Measurements from ENCODE around the gene LRP2. TPM values are rescaled to one million over a fixed set of nuclear protein-coding genes. Genes with fewer than 3 reads are reported as not detected.

The LRP2 gene
- polyA plus RNA-seq, 3 donors: not detected

- Histone ChIP-seq H3K9me3 (replicated peaks in 1 of 2; ENCODE audit: control insufficient read depth in 1 of 2, insufficient read depth in 1 of 2, low read length in 2 of 2) (no peaks in the 10 kb centered on the region), H4K20me1 (ENCODE audit: insufficient read depth, low read length) (no peaks in the 10 kb centered on the region), H3K4me1 (ENCODE audit: control insufficient read depth in 1 of 2, insufficient read depth in 2 of 2, low read length in 2 of 2) (no peaks in the 10 kb centered on the region), H3K4me3 (replicated peaks in 1 of 3; ENCODE audit: low read depth in 2 of 3, low read length in 3 of 3) (no peak overlapping the region), H3K27ac (ENCODE audit: low read depth in 1 of 2, low read length in 2 of 2) (no peak overlapping the region), H3K79me2 (ENCODE audit: insufficient read depth, low read length) (no peaks in the 10 kb centered on the region), H3K36me3 (replicated peaks in 1 of 2; ENCODE audit: control insufficient read depth in 1 of 2, insufficient read depth in 2 of 2, low read length in 2 of 2) (no peaks in the 10 kb centered on the region), H3K27me3 (ENCODE audit: control insufficient read depth in 2 of 2, insufficient read depth in 2 of 2, low read length in 2 of 2) (no peaks in the 10 kb centered on the region), H3K4me2 (replicated peaks; ENCODE audit: extremely low read depth, low read length, poor library complexity, severe bottlenecking) (no peak overlapping the region), H2AFZ (ENCODE audit: insufficient read depth, low read depth, low read length, poor library complexity, severe bottlenecking) (no peak overlapping the region), H3K9ac (ENCODE audit: insufficient read depth, low read length, poor library complexity, severe bottlenecking) (no peak overlapping the region)
- intact Hi-C loops (cut with micrococcal nuclease): no loop called here
- WGBS (ENCODE audit: insufficient coverage): no CpG with 5 or more reads among the region's 2 CpGs
- DNase-seq: no peak
- H3K36me3 Mint-ChIP-seq: no peaks in the 10 kb centered on the region
- peaks cover 0 to 2% (median 0%) of the 10 kb centered on the region in 7 donors for H3K9me3 Mint-ChIP-seq
- H3K4me3 Mint-ChIP-seq: no peak overlapping the region
- TF ChIP-seq CTCF (IDR thresholded peaks at IDR 0.05): no peak
- H3K27ac Mint-ChIP-seq: no peak overlapping the region
- peaks cover 0 to 2% (median 1%) of the 10 kb centered on the region in 3 donors for H3K27me3 Mint-ChIP-seq (ENCODE audit: low read depth in 3 of 3)
- no peaks in the 10 kb centered on the region for H3K4me1 Mint-ChIP-seq
Measured at GRCh38 chr2:169159686-169160085, 202.6 kb downstream of the LRP2 start.

DNA sequence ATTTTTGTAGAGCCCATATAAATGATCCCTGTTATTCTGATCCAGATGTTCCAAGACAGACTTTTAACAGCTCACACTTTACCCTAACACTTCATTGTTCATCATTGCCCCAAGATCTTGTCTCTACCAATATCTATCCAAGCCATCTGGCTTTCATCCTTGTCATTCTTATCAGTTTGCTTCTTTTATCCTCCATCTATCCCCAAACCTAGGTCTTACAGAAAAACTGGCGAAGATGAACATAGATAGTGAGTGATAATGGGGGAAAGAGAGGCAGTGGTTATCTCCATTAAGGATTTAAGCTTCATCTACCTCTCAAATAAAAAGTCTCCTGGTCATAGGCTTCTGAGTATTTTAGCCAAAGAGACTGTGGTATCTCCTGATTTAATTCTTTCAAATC is 203.5 kb downstream of the LRP2 start:
- Mint-ChIP-seq H3K9me3 (peaks cover 0 to 5% (median 3%) of the 10 kb centered on the region in 7 donors), H3K27ac (no peak overlapping the region), H3K27me3 (ENCODE audit: low read depth in 3 of 3) (peaks cover 0 to 2% (median 0%) of the 10 kb centered on the region in 3 donors), H3K36me3 (no peaks in the 10 kb centered on the region), H3K4me3 (no peak overlapping the region), H3K4me1 (no peaks in the 10 kb centered on the region)
- no peak overlapping the region for H3K4me3 ChIP-seq (replicated peaks in 1 of 3; ENCODE audit: low read depth in 2 of 3, low read length in 3 of 3)
- no peaks in the 10 kb centered on the region for H3K79me2 ChIP-seq (ENCODE audit: insufficient read depth, low read length)
- no peak for TF ChIP-seq CTCF (IDR thresholded peaks at IDR 0.05)
- no peaks in the 10 kb centered on the region for H3K9me3 ChIP-seq (replicated peaks in 1 of 2; ENCODE audit: control insufficient read depth in 1 of 2, insufficient read depth in 1 of 2, low read length in 2 of 2)
- no peaks in the 10 kb centered on the region for H3K36me3 ChIP-seq (replicated peaks in 1 of 2; ENCODE audit: control insufficient read depth in 1 of 2, insufficient read depth in 2 of 2, low read length in 2 of 2)
- H3K27me3 ChIP-seq (ENCODE audit: control insufficient read depth in 2 of 2, insufficient read depth in 2 of 2, low read length in 2 of 2): no peaks in the 10 kb centered on the region
- no peak overlapping the region for H2AFZ ChIP-seq (ENCODE audit: insufficient read depth, low read depth, low read length, poor library complexity, severe bottlenecking)
- H3K4me1 ChIP-seq (ENCODE audit: control insufficient read depth in 1 of 2, insufficient read depth in 2 of 2, low read length in 2 of 2): no peaks in the 10 kb centered on the region
- H3K4me2 ChIP-seq (replicated peaks; ENCODE audit: extremely low read depth, low read length, poor library complexity, severe bottlenecking): no peak overlapping the region
- no peak for DNase-seq
- H3K9ac ChIP-seq (ENCODE audit: insufficient read depth, low read length, poor library complexity, severe bottlenecking): no peak overlapping the region
- WGBS (ENCODE audit: insufficient coverage): no CpG with 5 or more reads among the region's 1 CpG
- no peak overlapping the region for H3K27ac ChIP-seq (ENCODE audit: low read depth in 1 of 2, low read length in 2 of 2)
- intact Hi-C loops (cut with micrococcal nuclease): no loop called here
- no peaks in the 10 kb centered on the region for H4K20me1 ChIP-seq (ENCODE audit: insufficient read depth, low read length)
